GM23248 (cell line): ENCODE measurements around the gene CNPY3.

Experiments
- EZH2 ChIP-seq: fragments of 200-600 bp; sonication (generic); IDR thresholded peaks from 2 replicates; pipeline ENCODE4 v1.6.1; 2018; ENCODE audit warnings: antibody characterized with exemption, mild to moderate bottlenecking; ENCODE audit not compliant: insufficient read depth, poor library complexity, severe bottlenecking
- EZH2phosphoT487 ChIP-seq: fragments of 200-600 bp; sonication (generic); IDR thresholded peaks from 2 replicates; pipeline ENCODE4 v1.6.1; 2018; ENCODE audit warnings: antibody characterized with exemption, moderate library complexity, mild to moderate bottlenecking, low read depth; ENCODE audit not compliant: insufficient read depth

- TF ChIP-seq EZH2phosphoT487: no peak
- TF ChIP-seq EZH2: no peak
Observed at GRCh38 chr6:42889815-42890214, 39.5 kb upstream of the CNPY3 start.
